Cardiac muscle cell (in vitro differentiated cells and primary cell): ENCODE data around the gene SMIM10. TPM values are rescaled to one million over a fixed set of nuclear protein-coding genes. Genes with fewer than 3 reads are reported as not detected.
A peak's percentile ranks its signal among the peaks of the same experiment; 100 is the strongest.

ENCODE experiments used
- DNase-seq, 2 donors: peaks; one replicate each; pipeline versions ENCODE4 v3.0.0 to v3.0.0-alpha.2; 2010 to 2017; ENCODE audit warnings: low read depth in 1 of 2, low spot score in 1 of 2
- H3K27ac ChIP-seq: fragments of 200-600 bp; sonication (generic); 2 replicates; pipeline ENCODE4 v1.5.1; 2016
- H3K27me3 ChIP-seq: fragments of 200-600 bp; sonication (generic); 2 replicates; pipeline ENCODE4 v1.6.0; 2016; ENCODE audit warnings: control low read depth
- H3K36me3 ChIP-seq: fragments of 200-600 bp; sonication (generic); 2 replicates; pipeline ENCODE4 v1.5.1; 2016; ENCODE audit warnings: control low read depth
- H3K4me1 ChIP-seq: fragments of 200-600 bp; sonication (generic); 2 replicates; pipeline ENCODE4 v1.8.1; 2017; ENCODE audit warnings: low read depth, mild to moderate bottlenecking, mixed run types
- H3K4me3 ChIP-seq: fragments of 200-600 bp; sonication (generic); 2 replicates; pipeline ENCODE4 v1.5.1; 2016; ENCODE audit warnings: mild to moderate bottlenecking
- H3K9me3 ChIP-seq: fragments of 200-600 bp; sonication (generic); 2 replicates; pipeline ENCODE4 v1.5.1; 2017; ENCODE audit warnings: low read depth, mild to moderate bottlenecking, control low read depth
- CTCF ChIP-seq: IDR thresholded peaks from 2 replicates; pipeline ENCODE4 v1.5.1; 2012; ENCODE audit warnings: low read depth, mild to moderate bottlenecking, low read length
- polyA plus RNA-seq: library from polyadenylated mRNA; unstranded; fragments of >200 nt; fragmentation: Nextera tagmentation; extraction: Ambion mirVana; gene quantifications from 2 replicates; pipeline ENCODE4 v1.2.1, GENCODE V29; 2016
- total RNA-seq: library from RNA; depleted of rRNA; stranded (reverse); fragments of >200 nt; gene quantifications from 2 replicates; pipeline ENCODE4 v1.2.3, GENCODE V29; 2016

SMIM10 gene
- total and polyA plus RNA-seq, 2 experiments from 2014 or later: 2.6 to 3.0 TPM

GRCh38 chrX:135003876-135004623, 13.3 kb downstream of the SMIM10 start:
- Histone ChIP-seq H3K27ac (no peak overlapping the region), H3K9me3 (no peaks in the 10 kb centered on the region), H3K4me1 (no peaks in the 10 kb centered on the region), H3K36me3 (no peaks in the 10 kb centered on the region), H3K27me3 (no peaks in the 10 kb centered on the region), H3K4me3 (peak overlapping the region; percentile 19)
- no peak for TF ChIP-seq CTCF
- DNase-seq: peak; percentile 93

- TF ChIP-seq CTCF: no peak
- no peaks in the 10 kb centered on the region for H3K4me1 ChIP-seq
- H3K27me3 ChIP-seq: no peaks in the 10 kb centered on the region
- H3K36me3 ChIP-seq: no peaks in the 10 kb centered on the region
- H3K27ac ChIP-seq: no peak overlapping the region
- H3K4me3 ChIP-seq: no peak overlapping the region
- no peaks in the 10 kb centered on the region for H3K9me3 ChIP-seq
- no peak for DNase-seq
Measured at GRCh38 chrX:135006187-135006586, 15.4 kb downstream of the SMIM10 start.

- H3K4me1 ChIP-seq: no peaks in the 10 kb centered on the region
- no peak for DNase-seq
- no peaks in the 10 kb centered on the region for H3K27me3 ChIP-seq
- no peak for TF ChIP-seq CTCF
- H3K9me3 ChIP-seq: no peaks in the 10 kb centered on the region
- no peak overlapping the region for H3K4me3 ChIP-seq
- H3K36me3 ChIP-seq: no peaks in the 10 kb centered on the region
- no peak overlapping the region for H3K27ac ChIP-seq
Measured at GRCh38 chrX:135009057-135009610, 18.3 kb downstream of the SMIM10 start.

- Histone ChIP-seq H3K27ac (no peak overlapping the region), H3K4me1 (no peaks in the 10 kb centered on the region)
- no peak for TF ChIP-seq CTCF
Measured at GRCh38 chrX:135009838-135010237, 19.0 kb downstream of the SMIM10 start.

GRCh38 chrX:135010921-135011320, 20.1 kb downstream of the SMIM10 start:
- H3K9me3 ChIP-seq: no peaks in the 10 kb centered on the region
- no peaks in the 10 kb centered on the region for H3K27me3 ChIP-seq
- no peak for TF ChIP-seq CTCF
- no peaks in the 10 kb centered on the region for H3K4me1 ChIP-seq
- no peak overlapping the region for H3K4me3 ChIP-seq
- no peak for DNase-seq
- H3K36me3 ChIP-seq: no peaks in the 10 kb centered on the region
- H3K27ac ChIP-seq: no peak overlapping the region

More at GRCh38 chrX:135009838-135010237, 19.0 kb downstream of the SMIM10 start:
- no peaks in the 10 kb centered on the region for H3K9me3 ChIP-seq
- no peaks in the 10 kb centered on the region for H3K36me3 ChIP-seq
- no peak for DNase-seq
- H3K27me3 ChIP-seq: no peaks in the 10 kb centered on the region
- H3K4me3 ChIP-seq: no peak overlapping the region
